IPS-15b (cell line): Measurements from ENCODE around the gene CLPSL1.

ENCODE experiments used
- H3K27me3 ChIP-seq: one replicate; pipeline ENCODE4 v1.6.1; 2013; ENCODE audit warnings: low read length; ENCODE audit not compliant: control insufficient read depth, insufficient read depth
- H3K36me3 ChIP-seq: one replicate; pipeline ENCODE4 v1.6.1; 2013; ENCODE audit warnings: low read length; ENCODE audit not compliant: control insufficient read depth, insufficient read depth
- H3K4me1 ChIP-seq: one replicate; pipeline ENCODE4 v1.6.1; 2013; ENCODE audit warnings: mild to moderate bottlenecking, low read length; ENCODE audit not compliant: control insufficient read depth, insufficient read depth
- H3K4me3 ChIP-seq: one replicate; pipeline ENCODE4 v1.5.1; 2013; ENCODE audit warnings: low read depth, low read length
- H3K9ac ChIP-seq: one replicate; pipeline ENCODE4 v1.6.1; 2013; ENCODE audit warnings: low read depth, mild to moderate bottlenecking, low read length
- H3K9me3 ChIP-seq: one replicate; pipeline ENCODE4 v1.6.1; 2013; ENCODE audit warnings: mild to moderate bottlenecking, low read length; ENCODE audit not compliant: control insufficient read depth, insufficient read depth

The CLPSL1 gene

GRCh38 chr6:35745509-35745908, 35.3 kb upstream of the CLPSL1 start:
- Histone ChIP-seq H3K27me3 (no peaks in the 10 kb centered on the region), H3K4me3 (no peak overlapping the region), H3K36me3 (no peaks in the 10 kb centered on the region), H3K9ac (no peak overlapping the region), H3K4me1 (peaks cover 7% of the 10 kb centered on the region), H3K9me3 (no peaks in the 10 kb centered on the region)

GRCh38 chr6:35746516-35746915, 34.3 kb upstream of the CLPSL1 start:
- Histone ChIP-seq H3K27me3 (no peaks in the 10 kb centered on the region), H3K9me3 (no peaks in the 10 kb centered on the region), H3K4me1 (no peaks in the 10 kb centered on the region), H3K4me3 (no peak overlapping the region), H3K36me3 (no peaks in the 10 kb centered on the region), H3K9ac (no peak overlapping the region)

- Histone ChIP-seq H3K9ac (no peak overlapping the region), H3K27me3 (no peaks in the 10 kb centered on the region), H3K9me3 (no peaks in the 10 kb centered on the region), H3K36me3 (no peaks in the 10 kb centered on the region), H3K4me3 (no peak overlapping the region), H3K4me1 (no peaks in the 10 kb centered on the region)
Measured at GRCh38 chr6:35747877-35748276, 32.9 kb upstream of the CLPSL1 start.

GRCh38 chr6:35750557-35750956, 30.3 kb upstream of the CLPSL1 start:
- H3K36me3 ChIP-seq, result no peaks in the 10 kb centered on the region
- H3K27me3 ChIP-seq, result no peaks in the 10 kb centered on the region
- no peak overlapping the region for H3K4me3 ChIP-seq
- no peak overlapping the region for H3K9ac ChIP-seq
- H3K9me3 ChIP-seq, result no peaks in the 10 kb centered on the region
- H3K4me1 ChIP-seq, result peaks cover 12% of the 10 kb centered on the region

- Histone ChIP-seq H3K4me3 (no peak overlapping the region), H3K4me1 (peaks cover 15% of the 10 kb centered on the region), H3K9ac (no peak overlapping the region), H3K36me3 (no peaks in the 10 kb centered on the region), H3K9me3 (no peaks in the 10 kb centered on the region), H3K27me3 (no peaks in the 10 kb centered on the region)
Measured at GRCh38 chr6:35751594-35751993, 29.2 kb upstream of the CLPSL1 start.

GRCh38 chr6:35752330-35752729, 28.5 kb upstream of the CLPSL1 start:
- Histone ChIP-seq H3K36me3 (no peaks in the 10 kb centered on the region), H3K9ac (no peak overlapping the region), H3K4me3 (no peak overlapping the region), H3K9me3 (no peaks in the 10 kb centered on the region), H3K27me3 (no peaks in the 10 kb centered on the region), H3K4me1 (peaks cover 16% of the 10 kb centered on the region)

GRCh38 chr6:35754452-35755277, 26.2 kb upstream of the CLPSL1 start:
- H3K9ac ChIP-seq, result no peak overlapping the region
- H3K36me3 ChIP-seq, result no peaks in the 10 kb centered on the region
- H3K27me3 ChIP-seq, result no peaks in the 10 kb centered on the region
- no peaks in the 10 kb centered on the region for H3K9me3 ChIP-seq
- no peak overlapping the region for H3K4me3 ChIP-seq
- peaks cover 26% of the 10 kb centered on the region for H3K4me1 ChIP-seq

GRCh38 chr6:35755278-35755924, 25.4 kb upstream of the CLPSL1 start:
- no peaks in the 10 kb centered on the region for H3K27me3 ChIP-seq
- no peaks in the 10 kb centered on the region for H3K36me3 ChIP-seq
- no peak overlapping the region for H3K4me3 ChIP-seq
- H3K9me3 ChIP-seq, result no peaks in the 10 kb centered on the region
- H3K4me1 ChIP-seq, result peaks cover 26% of the 10 kb centered on the region
- H3K9ac ChIP-seq, result no peak overlapping the region

GRCh38 chr6:35757456-35758123, 23.2 kb upstream of the CLPSL1 start:
- Histone ChIP-seq H3K4me3 (no peak overlapping the region), H3K4me1 (peaks cover 26% of the 10 kb centered on the region)

GRCh38 chr6:35759426-35759825, 21.4 kb upstream of the CLPSL1 start:
- Histone ChIP-seq H3K9ac (no peak overlapping the region), H3K4me1 (peaks cover 35% of the 10 kb centered on the region)

More at GRCh38 chr6:35757456-35758123, 23.2 kb upstream of the CLPSL1 start:
- Histone ChIP-seq H3K9me3 (no peaks in the 10 kb centered on the region), H3K9ac (no peak overlapping the region), H3K27me3 (no peaks in the 10 kb centered on the region), H3K36me3 (no peaks in the 10 kb centered on the region)

GRCh38 chr6:35765739-35766138, 15.1 kb upstream of the CLPSL1 start:
- Histone ChIP-seq H3K27me3 (no peaks in the 10 kb centered on the region), H3K36me3 (no peaks in the 10 kb centered on the region), H3K9ac (no peak overlapping the region)

More at GRCh38 chr6:35759426-35759825, 21.4 kb upstream of the CLPSL1 start:
- Histone ChIP-seq H3K27me3 (no peaks in the 10 kb centered on the region), H3K4me3 (no peak overlapping the region), H3K36me3 (no peaks in the 10 kb centered on the region), H3K9me3 (no peaks in the 10 kb centered on the region)

More at GRCh38 chr6:35765739-35766138, 15.1 kb upstream of the CLPSL1 start:
- Histone ChIP-seq H3K4me1 (peaks cover 10% of the 10 kb centered on the region), H3K4me3 (no peak overlapping the region), H3K9me3 (no peaks in the 10 kb centered on the region)
